ENCODE data around the gene SVEP1. TPM values are rescaled to one million over a fixed set of nuclear protein-coding genes. Genes with fewer than 3 reads are reported as not detected.

SVEP1 gene
- polyA plus RNA-seq, 1 of the 3 experiments (the other 2 are of a cell fraction): 0.10 TPM

GRCh38 chr9:110328763-110329162, 250.8 kb downstream of the SVEP1 start (continued):
- TF ChIP-seq MXI1 (IDR thresholded peaks at IDR 0.05; ENCODE audit: low read depth, low read length): no peak
- no peak for TF ChIP-seq YY1 (IDR thresholded peaks at IDR 0.05; ENCODE audit: low read depth)
- TF ChIP-seq FOXM1 (IDR thresholded peaks at IDR 0.05; ENCODE audit: low read depth): no peak
- TF ChIP-seq TCF12 (IDR thresholded peaks at IDR 0.05): no peak
- TF ChIP-seq FOXJ3 (CRISPR knock-in tag; IDR thresholded peaks at IDR 0.05): no peak
- TF ChIP-seq SMC3 (IDR thresholded peaks at IDR 0.05; ENCODE audit: low read depth, low read length): no peak
- no peak for TF ChIP-seq REST (IDR thresholded peaks at IDR 0.05; ENCODE audit: low read depth, low read length)
- no peak for TF ChIP-seq CTCF (IDR thresholded peaks at IDR 0.05)

- H3K4me1 ChIP-seq (ENCODE audit: control insufficient read depth in 1 of 2, insufficient read depth in 2 of 2, low read depth in 1 of 2, low read length in 1 of 2): no peaks in the 10 kb centered on the region
- ChIA-PET POLR2A (no interaction called here), CTCF (no interaction called here)
- H3K9me2 ChIP-seq: no peaks in the 10 kb centered on the region
- H2AFZ ChIP-seq (ENCODE audit: low read depth): no peak overlapping the region
- H4K20me1 ChIP-seq (ENCODE audit: insufficient read depth): no peaks in the 10 kb centered on the region
- no peaks in the 10 kb centered on the region for H3K27me3 ChIP-seq (ENCODE audit: insufficient read depth)
- H3K27ac ChIP-seq (ENCODE audit: low read depth in 2 of 2, low read length in 1 of 2): no peak overlapping the region
- H3K9me3 ChIP-seq: no peaks in the 10 kb centered on the region
- H3K4me2 ChIP-seq: no peak overlapping the region
- H3K79me2 ChIP-seq (ENCODE audit: insufficient read depth): no peaks in the 10 kb centered on the region
- no peak for DNase-seq
- TF ChIP-seq EZH2phosphoT487 (IDR thresholded peaks at IDR 0.05; ENCODE audit: borderline replicate concordance, low read depth): no peak
- TF ChIP-seq USF2 (IDR thresholded peaks at IDR 0.05; ENCODE audit: borderline replicate concordance, low read depth, low read length): no peak
- TF ChIP-seq FOXJ3 (CRISPR knock-in tag; IDR thresholded peaks at IDR 0.05): no peak
- TF ChIP-seq MXI1 (IDR thresholded peaks at IDR 0.05; ENCODE audit: low read depth, low read length): no peak
- no peak for TF ChIP-seq CTCF (IDR thresholded peaks at IDR 0.05)
- no peak for TF ChIP-seq FOSL2 (IDR thresholded peaks at IDR 0.05; ENCODE audit: borderline replicate concordance, low read depth)
- no peaks in the 10 kb centered on the region for H3F3A ChIP-seq (replicated peaks; ENCODE audit: insufficient read depth)
- H3K36me3 ChIP-seq (replicated peaks in 1 of 2; ENCODE audit: control insufficient read depth in 1 of 2, insufficient read depth in 2 of 2, low read length in 1 of 2): no peaks in the 10 kb centered on the region
- H3K9ac ChIP-seq: no peak overlapping the region
- 38% methylated on average over 1 of the region's 1 CpG for WGBS (ENCODE audit: low lambda C conversion rate)
- H3K4me3 ChIP-seq (ENCODE audit: low read depth in 2 of 2, low read length in 1 of 2): no peak overlapping the region
Observed at GRCh38 chr9:110327716-110328115, 251.8 kb downstream of the SVEP1 start.

Data from SK-N-SH (cell line).